Brain microvascular endothelial cell (primary cell): Measurements from ENCODE around the gene MAPK4.

Source experiments
- DNase-seq: peaks from one replicate; pipeline ENCODE4 v3.0.0-alpha.2; 2020
- H3K27ac ChIP-seq: fragments of 250-450 bp; sonication (Bioruptor Pico); 2 replicates; pipeline ENCODE4 v1.5.1; 2020; ENCODE audit warnings: mild to moderate bottlenecking, moderate library complexity
- H3K27me3 ChIP-seq: fragments of 250-450 bp; sonication (Bioruptor Pico); replicated peaks from 2 replicates; pipeline ENCODE4 v1.5.1; 2020; ENCODE audit warnings: mild to moderate bottlenecking
- H3K36me3 ChIP-seq: fragments of 250-450 bp; sonication (Bioruptor Pico); replicated peaks from 2 replicates; pipeline ENCODE4 v1.5.1; 2020; ENCODE audit warnings: mild to moderate bottlenecking
- H3K4me3 ChIP-seq: 2 replicates; pipeline ENCODE4 v1.5.1; 2011; ENCODE audit warnings: low read depth, mild to moderate bottlenecking, control low read depth, low read length, moderate library complexity
- in situ Hi-C: cut with HindIII; loops from 2 replicates; pipeline ENCODE4 v1.10.0; 2017; ENCODE audit warnings: low sequenced_read_pairs, low pct_ligation_motif_present
- TF ChIP-seq, protein P1 (sequence below): IDR thresholded peaks from 2 replicates; pipeline ENCODE4 v1.5.1; 2011; ENCODE audit warnings: low read depth, mild to moderate bottlenecking, moderate library complexity, low read length, control low read depth, inconsistent platforms; ENCODE audit errors: missing control alignments

MAPK4 gene

DNA sequence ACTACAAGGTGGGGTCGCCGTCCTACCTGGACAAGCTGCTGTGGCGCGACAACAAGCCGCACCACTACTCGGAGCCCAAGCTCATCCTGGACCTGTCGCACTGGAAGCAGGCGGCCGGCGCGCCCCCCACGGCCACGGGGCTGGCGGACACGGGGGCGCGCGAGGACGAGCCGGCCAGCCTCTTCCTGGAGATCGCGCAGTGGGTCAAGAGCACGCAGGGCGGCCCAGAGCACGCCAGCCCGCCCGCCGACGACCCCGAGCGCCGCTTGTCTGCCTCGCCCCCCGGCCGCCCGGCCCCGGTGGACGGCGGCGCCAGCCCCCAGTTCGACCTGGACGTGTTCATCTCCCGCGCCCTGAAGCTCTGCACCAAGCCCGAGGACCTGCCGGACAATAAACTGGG is 169.5 kb downstream of the MAPK4 start:
- in situ Hi-C loops = no loop called here
- no peak overlapping the region for H3K27ac ChIP-seq
- no peaks in the 10 kb centered on the region for H3K27me3 ChIP-seq
- TF ChIP-seq, protein P1, sequence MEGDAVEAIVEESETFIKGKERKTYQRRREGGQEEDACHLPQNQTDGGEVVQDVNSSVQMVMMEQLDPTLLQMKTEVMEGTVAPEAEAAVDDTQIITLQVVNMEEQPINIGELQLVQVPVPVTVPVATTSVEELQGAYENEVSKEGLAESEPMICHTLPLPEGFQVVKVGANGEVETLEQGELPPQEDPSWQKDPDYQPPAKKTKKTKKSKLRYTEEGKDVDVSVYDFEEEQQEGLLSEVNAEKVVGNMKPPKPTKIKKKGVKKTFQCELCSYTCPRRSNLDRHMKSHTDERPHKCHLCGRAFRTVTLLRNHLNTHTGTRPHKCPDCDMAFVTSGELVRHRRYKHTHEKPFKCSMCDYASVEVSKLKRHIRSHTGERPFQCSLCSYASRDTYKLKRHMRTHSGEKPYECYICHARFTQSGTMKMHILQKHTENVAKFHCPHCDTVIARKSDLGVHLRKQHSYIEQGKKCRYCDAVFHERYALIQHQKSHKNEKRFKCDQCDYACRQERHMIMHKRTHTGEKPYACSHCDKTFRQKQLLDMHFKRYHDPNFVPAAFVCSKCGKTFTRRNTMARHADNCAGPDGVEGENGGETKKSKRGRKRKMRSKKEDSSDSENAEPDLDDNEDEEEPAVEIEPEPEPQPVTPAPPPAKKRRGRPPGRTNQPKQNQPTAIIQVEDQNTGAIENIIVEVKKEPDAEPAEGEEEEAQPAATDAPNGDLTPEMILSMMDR = no peak
- H3K4me3 ChIP-seq = no peak overlapping the region
- no peaks in the 10 kb centered on the region for H3K36me3 ChIP-seq
- no peak for DNase-seq

DNA sequence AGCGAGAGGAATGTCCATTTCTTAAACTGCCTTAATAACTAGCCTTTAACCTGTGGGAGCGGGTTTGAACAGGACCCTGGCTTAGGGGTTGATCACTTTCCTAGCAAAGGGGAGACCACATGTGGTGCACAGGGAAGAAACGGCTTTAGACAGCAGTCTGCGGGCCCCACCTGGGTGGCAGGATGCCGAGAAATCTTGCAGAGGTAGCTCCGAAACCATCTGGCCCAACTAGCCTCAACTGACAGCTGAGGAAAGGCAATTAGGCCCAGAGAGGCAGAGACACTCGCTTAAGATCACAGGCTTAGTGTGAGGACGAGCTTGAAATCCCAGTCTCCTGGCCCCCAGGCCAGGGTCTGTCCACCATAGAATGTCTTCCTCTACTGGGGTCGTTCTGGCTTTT is 170.1 kb downstream of the MAPK4 start:
- no peaks in the 10 kb centered on the region for H3K36me3 ChIP-seq
- H3K27me3 ChIP-seq = no peaks in the 10 kb centered on the region
- DNase-seq = no peak
- H3K27ac ChIP-seq = no peak overlapping the region
- no peak overlapping the region for H3K4me3 ChIP-seq
- TF ChIP-seq, protein P1 = no peak
- in situ Hi-C loops = no loop called here

DNA sequence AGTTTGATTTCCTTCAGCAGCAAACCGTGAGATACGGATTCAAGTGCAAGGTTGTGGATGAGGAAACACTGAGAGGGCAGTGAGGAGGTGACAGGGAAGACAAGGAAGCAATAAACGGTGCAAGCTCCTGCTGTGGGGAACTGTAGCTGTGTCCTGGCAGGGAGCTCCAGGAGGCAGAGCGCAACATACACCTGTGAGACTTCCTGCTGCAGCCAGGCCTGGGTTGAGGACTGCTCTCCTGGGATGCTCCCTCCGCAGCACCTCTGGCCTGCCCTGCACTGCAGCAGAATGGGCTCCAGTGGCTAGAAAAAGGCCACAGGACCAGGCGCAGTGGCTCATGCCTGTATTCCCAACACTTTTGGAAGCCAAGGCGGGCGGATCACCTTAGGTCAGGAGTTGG is 174.5 kb downstream of the MAPK4 start:
- no peak for DNase-seq
- Histone ChIP-seq H3K4me3 (no peak overlapping the region), H3K27me3 (no peaks in the 10 kb centered on the region), H3K36me3 (no peaks in the 10 kb centered on the region), H3K27ac (no peak overlapping the region)
- TF ChIP-seq, protein P1 = no peak
- in situ Hi-C loops = no loop called here

DNA sequence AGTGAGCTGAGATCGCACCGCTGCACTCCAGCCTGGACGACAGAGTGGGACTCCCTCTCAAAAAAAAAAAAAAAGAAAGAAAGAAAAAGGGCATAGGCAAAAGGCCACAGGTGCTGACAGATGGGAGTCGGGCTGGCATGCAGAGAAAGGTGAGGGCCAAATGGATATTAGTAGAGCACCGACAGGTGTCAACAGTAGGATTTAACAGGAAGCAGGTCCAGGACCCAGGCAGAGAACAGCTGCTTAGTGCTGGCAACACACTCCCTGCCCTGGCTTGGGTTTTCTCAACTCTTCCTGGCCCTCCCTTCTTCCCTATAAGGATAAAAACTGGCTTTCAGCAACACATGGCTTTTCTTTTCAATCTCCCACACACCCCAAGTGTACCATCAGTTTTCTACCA is 175.0 kb downstream of the MAPK4 start:
- DNase-seq = no peak
- TF ChIP-seq, protein P1 = no peak
- H3K36me3 ChIP-seq = no peaks in the 10 kb centered on the region
- H3K27ac ChIP-seq = no peak overlapping the region
- in situ Hi-C loops = no loop called here
- no peaks in the 10 kb centered on the region for H3K27me3 ChIP-seq
- no peak overlapping the region for H3K4me3 ChIP-seq

DNA sequence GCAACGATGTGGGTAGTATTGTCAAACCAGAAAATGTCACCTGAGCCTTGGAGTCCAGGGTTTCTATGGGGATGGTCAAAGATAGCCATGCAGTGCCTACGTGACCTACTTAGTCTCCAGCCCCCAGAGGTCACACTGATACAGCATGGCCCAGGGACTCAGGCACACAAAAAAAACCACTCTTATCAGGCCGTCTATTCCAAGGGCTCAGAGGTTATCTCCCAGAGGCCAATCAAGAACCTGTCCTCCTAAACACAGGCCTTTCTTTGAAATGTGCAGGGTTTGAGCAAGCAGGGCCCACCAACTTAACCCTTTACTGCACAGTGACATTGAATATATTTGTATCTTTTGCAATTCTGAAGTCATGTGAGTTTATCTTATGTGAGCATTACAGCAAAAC is 177.2 kb downstream of the MAPK4 start:
- TF ChIP-seq, protein P1 = no peak
- no peak overlapping the region for H3K27ac ChIP-seq
- in situ Hi-C loops = no loop called here
- DNase-seq = no peak
- no peaks in the 10 kb centered on the region for H3K36me3 ChIP-seq
- no peak overlapping the region for H3K4me3 ChIP-seq
- no peaks in the 10 kb centered on the region for H3K27me3 ChIP-seq

DNA sequence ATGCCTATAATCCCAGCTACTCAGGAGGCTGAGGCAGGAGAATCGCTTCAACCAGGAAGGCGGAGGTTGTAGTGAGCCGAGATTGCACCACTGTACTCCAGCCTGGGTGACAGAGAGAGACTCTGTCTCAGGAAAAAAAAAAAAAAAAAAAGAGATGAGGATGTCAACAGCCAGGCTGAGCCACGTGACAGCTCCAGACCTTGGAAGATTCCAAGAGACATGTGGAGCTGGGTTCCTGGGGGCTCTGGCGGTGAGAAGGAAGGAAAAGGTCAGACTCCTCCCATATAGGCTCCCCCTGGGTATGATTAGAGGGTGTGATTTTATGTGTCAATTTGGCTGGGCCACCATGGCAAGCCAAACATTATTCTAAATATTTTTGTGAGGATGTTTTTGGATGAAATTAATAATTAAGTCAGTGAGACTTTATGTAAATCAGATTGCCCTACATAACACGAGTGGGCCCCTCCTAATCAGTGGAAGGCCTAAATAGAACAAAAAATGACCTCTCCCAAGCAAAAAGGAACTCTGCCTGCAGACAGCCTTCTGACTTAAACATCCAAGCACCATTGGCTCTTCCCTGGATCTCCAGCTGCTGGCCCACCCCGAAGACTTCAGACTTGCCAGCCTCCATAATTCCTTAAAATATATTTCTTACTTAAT is 178.3 kb downstream of the MAPK4 start:
- no peaks in the 10 kb centered on the region for H3K27me3 ChIP-seq
- no peaks in the 10 kb centered on the region for H3K36me3 ChIP-seq
- in situ Hi-C loops = no loop called here
- H3K4me3 ChIP-seq = no peak overlapping the region
- TF ChIP-seq, protein P1 = no peak
- no peak overlapping the region for H3K27ac ChIP-seq
- no peak for DNase-seq
